Measurements from ENCODE around the gene C2orf81.
"Not testable (repeated sequence)": the region's sequence is repeated elsewhere in the genome, so short reads cannot be mapped to it uniquely, and the experiment has no call there.

Gene C2orf81

GRCh38 chr2:74450570-74451190 is 29.3 kb upstream of the C2orf81 start:
- TF ChIP-seq MAX (IDR thresholded peaks at IDR 0.05; ENCODE audit: low read depth, low read length) (no peak), MYC (IDR thresholded peaks at IDR 0.05; ENCODE audit: low read depth, low read length) (no peak), CTCF (IDR thresholded peaks at IDR 0.05; ENCODE audit: low read depth, low read length) (no peak), POLR2A (IDR thresholded peaks at IDR 0.05; ENCODE audit: extremely low read depth, insufficient read length) (no peak)
- DNase-seq (ENCODE audit: low read depth): no peak

GRCh38 chr2:74448771-74449170 is 27.4 kb upstream of the C2orf81 start:
- no peak for TF ChIP-seq CTCF (IDR thresholded peaks at IDR 0.05; ENCODE audit: low read depth, low read length)
- TF ChIP-seq MAX (IDR thresholded peaks at IDR 0.05; ENCODE audit: low read depth, low read length): no peak
- TF ChIP-seq MYC (IDR thresholded peaks at IDR 0.05; ENCODE audit: low read depth, low read length): no peak
- DNase-seq (ENCODE audit: low read depth): no peak
- no peak overlapping the region for H3K4me3 ChIP-seq (ENCODE audit: low read depth, low read length)

More at GRCh38 chr2:74450570-74451190, 29.3 kb upstream of the C2orf81 start:
- no peak overlapping the region for H3K4me3 ChIP-seq (ENCODE audit: low read depth, low read length)

DNA sequence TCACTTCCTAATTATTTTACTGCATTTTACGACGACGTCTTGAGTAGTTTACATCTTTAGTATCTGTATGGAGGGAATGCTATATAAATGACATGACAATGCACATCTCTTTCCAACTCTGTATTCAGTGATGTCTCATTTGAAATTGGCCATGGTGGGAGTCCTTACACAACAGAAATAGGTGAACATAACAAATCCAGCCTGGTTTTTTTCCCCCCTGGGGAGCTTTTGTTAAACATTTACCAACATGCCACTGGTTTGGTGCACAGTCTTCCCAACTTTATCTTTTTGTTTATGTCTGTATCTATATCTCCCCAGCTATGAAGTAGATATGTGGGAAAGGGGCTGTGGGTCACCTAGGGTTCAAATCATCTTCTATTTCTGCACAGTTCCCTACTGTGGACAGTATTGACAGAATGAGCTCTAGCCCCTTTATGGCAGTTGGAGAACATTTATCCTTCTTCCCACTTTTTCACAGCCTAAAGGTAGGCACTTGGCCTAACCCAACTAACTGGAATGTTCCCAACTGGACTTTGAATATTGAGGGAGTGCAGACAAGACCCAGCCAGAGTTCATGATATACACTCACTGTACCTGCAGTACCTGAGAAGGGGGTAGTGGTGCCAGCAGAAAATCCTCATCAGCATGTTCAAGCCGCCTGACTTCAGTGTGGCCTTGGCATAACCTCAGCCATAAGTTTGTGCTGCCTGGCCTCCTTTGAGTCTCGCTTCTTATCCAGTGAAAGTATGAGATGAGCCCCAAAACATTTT is 26.0 kb upstream of the C2orf81 start:
- TF ChIP-seq CTCF (IDR thresholded peaks at IDR 0.05; ENCODE audit: low read depth, low read length) (no peak), POLR2A (IDR thresholded peaks at IDR 0.05; ENCODE audit: extremely low read depth, insufficient read length) (no peak), MAX (IDR thresholded peaks at IDR 0.05; ENCODE audit: low read depth, low read length) (no peak), MYC (IDR thresholded peaks at IDR 0.05; ENCODE audit: low read depth, low read length) (no peak)
- DNase-seq (ENCODE audit: low read depth): no peak
- no peak overlapping the region for H3K4me3 ChIP-seq (ENCODE audit: low read depth, low read length)

DNA sequence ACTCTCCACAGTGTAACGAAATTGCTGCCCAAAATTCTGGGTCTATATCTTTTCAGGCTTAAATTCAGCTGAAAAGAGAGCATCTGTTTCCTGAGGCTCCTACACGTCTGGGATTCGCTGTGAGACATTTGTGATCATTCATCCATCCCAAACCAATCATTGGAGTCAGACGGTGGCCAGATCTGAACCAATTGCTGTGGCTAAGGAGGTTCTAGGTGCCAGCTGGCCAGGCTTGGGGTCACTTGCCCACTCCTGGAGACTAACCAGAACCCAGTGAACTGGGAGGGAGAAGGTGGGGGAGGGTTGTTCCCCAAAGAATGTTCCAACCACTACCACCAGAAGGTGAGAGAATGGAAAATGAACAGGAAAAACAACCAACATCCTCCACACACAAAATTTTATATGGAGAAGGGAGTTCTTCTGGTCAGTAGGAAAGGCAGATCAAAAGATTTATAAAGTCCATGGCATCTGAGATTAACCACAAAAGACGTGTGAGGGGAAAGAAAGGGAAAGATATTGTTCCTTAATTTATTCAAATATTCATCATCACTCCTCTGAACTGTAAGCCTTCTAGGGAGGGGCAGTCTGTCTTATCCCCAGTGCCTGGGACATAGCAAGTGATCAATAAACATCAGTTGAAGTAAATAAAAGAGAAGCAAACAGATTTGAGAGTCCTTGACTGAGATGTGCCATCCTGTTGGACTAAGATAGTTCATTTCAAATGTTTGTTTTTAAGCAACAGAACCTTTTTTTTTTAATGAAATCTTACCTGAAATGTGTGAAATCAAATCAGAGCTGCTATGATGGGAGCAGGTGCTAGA is 23.3 kb upstream of the C2orf81 start:
- DNase-seq (ENCODE audit: low read depth): no peak
- no peak overlapping the region for H3K4me3 ChIP-seq (ENCODE audit: low read depth, low read length)
- TF ChIP-seq MAX (IDR thresholded peaks at IDR 0.05; ENCODE audit: low read depth, low read length): no peak
- TF ChIP-seq MYC (IDR thresholded peaks at IDR 0.05; ENCODE audit: low read depth, low read length): no peak
- no peak for TF ChIP-seq POLR2A (IDR thresholded peaks at IDR 0.05; ENCODE audit: extremely low read depth, insufficient read length)
- no peak for TF ChIP-seq CTCF (IDR thresholded peaks at IDR 0.05; ENCODE audit: low read depth, low read length)

- DNase-seq (ENCODE audit: low read depth); H3K4me3 ChIP-seq (ENCODE audit: low read depth, low read length): not testable (repeated sequence)
Observed at GRCh38 chr2:74442483-74443297, 21.3 kb upstream of the C2orf81 start.

Measured in NB4 (cell line).